HEK293 (cell line): ENCODE data around the gene MCRIP2.

Source experiments
- BCL11B ChIP-seq: fragments of 450-650 bp; formaldehyde crosslinking; IDR thresholded peaks from 2 replicates; pipeline ENCODE4 v1.5.1; 2016; ENCODE audit warnings: low read depth, missing biosample characterization, missing genetic modification characterization
- GFI1B ChIP-seq: fragments of 450-650 bp; formaldehyde crosslinking; IDR thresholded peaks from 2 replicates; pipeline ENCODE4 v1.5.1; 2016; ENCODE audit warnings: missing biosample characterization, missing genetic modification characterization
- HOXD13 ChIP-seq: sonication (generic); formaldehyde crosslinking; IDR thresholded peaks from 2 replicates; pipeline ENCODE4 v1.8.0; 2022; ENCODE audit warnings: missing genetic modification reagents, borderline replicate concordance
- IKZF3 ChIP-seq: fragments of 450-650 bp; IDR thresholded peaks from 2 replicates; pipeline ENCODE4 v1.5.0; 2018; ENCODE audit warnings: missing biosample characterization, mild to moderate bottlenecking, missing genetic modification characterization, moderate library complexity
- KLF10 ChIP-seq: fragments of 450-650 bp; IDR thresholded peaks from 2 replicates; pipeline ENCODE4 v1.5.1; 2018; ENCODE audit warnings: missing biosample characterization, mild to moderate bottlenecking, missing genetic modification characterization
- KLF17 ChIP-seq: fragments of 450-650 bp; formaldehyde crosslinking; IDR thresholded peaks from 2 replicates; pipeline ENCODE4 v1.5.1; 2016; ENCODE audit warnings: missing biosample characterization, missing genetic modification characterization
- KLF7 ChIP-seq: fragments of 450-650 bp; formaldehyde crosslinking; IDR thresholded peaks from 2 replicates; pipeline ENCODE4 v1.5.1; 2016; ENCODE audit warnings: missing biosample characterization, missing genetic modification characterization, borderline replicate concordance
- PBX3 ChIP-seq: sonication (generic); formaldehyde crosslinking; IDR thresholded peaks from 2 replicates; pipeline ENCODE4 v1.8.1; 2022; ENCODE audit warnings: mild to moderate bottlenecking, moderate library complexity, missing genetic modification reagents
- SP3 ChIP-seq: fragments of 450-650 bp; formaldehyde crosslinking; IDR thresholded peaks from 2 replicates; pipeline ENCODE4 v1.5.1; 2016; ENCODE audit warnings: missing biosample characterization, missing genetic modification characterization
- YY1 ChIP-seq: fragments of 450-650 bp; formaldehyde crosslinking; IDR thresholded peaks from 2 replicates; pipeline ENCODE4 v1.5.1; 2018; ENCODE audit warnings: missing biosample characterization, missing genetic modification characterization
- YY2 ChIP-seq: fragments of 450-650 bp; formaldehyde crosslinking; IDR thresholded peaks from 2 replicates; pipeline ENCODE4 v1.5.1; 2016; ENCODE audit warnings: missing biosample characterization, missing genetic modification characterization
- ZEB2 ChIP-seq: fragments of 450-650 bp; formaldehyde crosslinking; IDR thresholded peaks from 2 replicates; pipeline ENCODE4 v1.5.1; 2016; ENCODE audit warnings: missing biosample characterization, missing genetic modification characterization
- ZFP3 ChIP-seq: fragments of 450-650 bp; formaldehyde crosslinking; IDR thresholded peaks from 2 replicates; pipeline ENCODE4 v1.5.1; 2016; ENCODE audit warnings: low read depth, missing biosample characterization, missing genetic modification characterization
- ZFP37 ChIP-seq: fragments of 450-650 bp; formaldehyde crosslinking; IDR thresholded peaks from 2 replicates; pipeline ENCODE4 v1.5.1; 2016; ENCODE audit warnings: missing biosample characterization, missing genetic modification characterization
- ZFP69B ChIP-seq: fragments of 450-650 bp; formaldehyde crosslinking; IDR thresholded peaks from 2 replicates; pipeline ENCODE4 v1.5.1; 2016; ENCODE audit warnings: missing biosample characterization, missing genetic modification characterization
- ZNF10 ChIP-seq: fragments of 450-650 bp; formaldehyde crosslinking; IDR thresholded peaks from 2 replicates; pipeline ENCODE4 v1.5.1; 2017; ENCODE audit warnings: missing biosample characterization, missing genetic modification characterization
- ZNF114 ChIP-seq: fragments of 450-650 bp; formaldehyde crosslinking; IDR thresholded peaks from 2 replicates; pipeline ENCODE4 v1.5.0; 2017; ENCODE audit warnings: missing biosample characterization, missing genetic modification characterization
- ZNF133 ChIP-seq: fragments of 450-650 bp; formaldehyde crosslinking; IDR thresholded peaks from 2 replicates; pipeline ENCODE4 v1.5.1; 2016; ENCODE audit warnings: missing biosample characterization, missing genetic modification characterization
- ZNF148 ChIP-seq: fragments of 450-650 bp; formaldehyde crosslinking; IDR thresholded peaks from 2 replicates; pipeline ENCODE4 v1.5.0; 2017; ENCODE audit warnings: missing biosample characterization, missing genetic modification characterization, borderline replicate concordance
- ZNF175 ChIP-seq: fragments of 450-650 bp; formaldehyde crosslinking; IDR thresholded peaks from 2 replicates; pipeline ENCODE4 v1.5.1; 2016; ENCODE audit warnings: missing biosample characterization, missing genetic modification characterization
- ZNF239 ChIP-seq: fragments of 450-650 bp; formaldehyde crosslinking; IDR thresholded peaks from 2 replicates; pipeline ENCODE4 v1.5.1; 2016; ENCODE audit warnings: missing biosample characterization, missing genetic modification characterization
- ZNF266 ChIP-seq: fragments of 450-650 bp; formaldehyde crosslinking; IDR thresholded peaks from 2 replicates; pipeline ENCODE4 v1.5.1; 2016; ENCODE audit warnings: missing biosample characterization, missing genetic modification characterization, low read depth
- ZNF335 ChIP-seq: fragments of 450-650 bp; formaldehyde crosslinking; conservative IDR thresholded peaks from 2 replicates; pipeline ENCODE4 v1.5.1; 2016; ENCODE audit warnings: missing biosample characterization, missing genetic modification characterization
- ZNF341 ChIP-seq: fragments of 450-650 bp; formaldehyde crosslinking; IDR thresholded peaks from 2 replicates; pipeline ENCODE4; 2016; ENCODE audit warnings: low read depth, missing biosample characterization, missing genetic modification characterization
- ZNF521 ChIP-seq: fragments of 450-650 bp; formaldehyde crosslinking; IDR thresholded peaks from 2 replicates; pipeline ENCODE4 v1.5.1; 2017; ENCODE audit warnings: missing biosample characterization, mild to moderate bottlenecking, missing genetic modification characterization
- ZNF555 ChIP-seq: fragments of 450-650 bp; formaldehyde crosslinking; conservative IDR thresholded peaks from 2 replicates; pipeline ENCODE4 v1.5.1; 2017; ENCODE audit warnings: missing biosample characterization, mild to moderate bottlenecking, missing genetic modification characterization, inconsistent platforms
- ZNF580 ChIP-seq: fragments of 450-650 bp; formaldehyde crosslinking; IDR thresholded peaks from 2 replicates; pipeline ENCODE4 v1.5.1; 2016; ENCODE audit warnings: missing biosample characterization, missing genetic modification characterization
- ZNF664 ChIP-seq: fragments of 450-650 bp; formaldehyde crosslinking; IDR thresholded peaks from 2 replicates; pipeline ENCODE4 v1.5.1; 2016; ENCODE audit warnings: missing biosample characterization, missing genetic modification characterization
- ZNF747 ChIP-seq: fragments of 450-650 bp; formaldehyde crosslinking; IDR thresholded peaks from 2 replicates; pipeline ENCODE4 v1.5.1; 2016; ENCODE audit warnings: missing biosample characterization, missing genetic modification characterization
- ZSCAN18 ChIP-seq: fragments of 450-650 bp; formaldehyde crosslinking; IDR thresholded peaks from 2 replicates; pipeline ENCODE4 v1.5.1; 2016; ENCODE audit warnings: missing biosample characterization, missing genetic modification characterization
- TF ChIP-seq, protein P1 (sequence below): fragments of 450-650 bp; formaldehyde crosslinking; IDR thresholded peaks from 2 replicates; pipeline ENCODE4 v1.5.1; 2016; ENCODE audit warnings: missing biosample characterization, missing genetic modification characterization
- TF ChIP-seq, protein P2 (sequence below): fragments of 450-650 bp; formaldehyde crosslinking; IDR thresholded peaks from 2 replicates; pipeline ENCODE4 v1.5.1; 2016; ENCODE audit warnings: missing biosample characterization, missing genetic modification characterization

Gene MCRIP2

DNA sequence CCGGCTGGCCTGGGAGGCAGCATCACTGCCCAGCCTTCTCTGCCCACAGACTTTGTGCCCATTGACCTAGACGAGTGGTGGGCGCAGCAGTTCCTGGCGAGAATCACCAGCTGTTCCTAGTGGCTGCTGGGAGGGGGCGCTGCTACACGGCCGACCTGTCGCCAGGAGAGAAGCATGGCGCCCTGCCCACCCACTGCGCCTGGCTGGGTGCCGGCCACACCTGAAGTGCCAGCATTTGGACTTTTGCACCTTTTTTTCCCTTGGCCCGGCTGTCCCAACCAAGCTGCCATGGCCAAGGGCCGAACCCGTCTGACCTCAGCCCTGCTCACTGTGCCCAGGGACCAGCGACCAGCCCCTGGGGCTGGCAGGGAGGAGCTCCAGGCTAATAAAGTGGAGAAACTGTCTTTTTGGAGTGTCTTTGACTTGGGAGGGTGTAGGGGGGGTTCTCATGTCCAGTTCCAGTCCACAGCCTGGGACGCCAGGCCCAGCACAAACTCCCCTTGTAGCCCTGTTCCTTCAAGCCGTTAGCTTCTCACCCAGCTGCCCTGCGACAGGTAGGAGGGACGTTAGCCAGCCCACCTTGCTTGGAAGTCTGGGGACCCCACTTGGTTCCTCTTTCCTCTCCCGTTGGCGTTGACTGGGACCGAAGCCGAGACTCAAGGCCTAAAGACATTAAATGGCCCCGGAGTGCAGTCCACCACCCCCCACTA, 6.6 kb downstream of the MCRIP2 start (continued):
- no peak for TF ChIP-seq PBX3 (CRISPR knock-in tag)
- TF ChIP-seq ZNF341 (tag by site-specific recombination), result peak; percentile 74
- TF ChIP-seq YY2 (tag by site-specific recombination), result peak; percentile 74; the same call in 1 of the 2 replicates
- no peak for TF ChIP-seq ZNF580 (tag by site-specific recombination)
- TF ChIP-seq HOXD13 (CRISPR knock-in tag), result no peak
- TF ChIP-seq, protein P1, sequence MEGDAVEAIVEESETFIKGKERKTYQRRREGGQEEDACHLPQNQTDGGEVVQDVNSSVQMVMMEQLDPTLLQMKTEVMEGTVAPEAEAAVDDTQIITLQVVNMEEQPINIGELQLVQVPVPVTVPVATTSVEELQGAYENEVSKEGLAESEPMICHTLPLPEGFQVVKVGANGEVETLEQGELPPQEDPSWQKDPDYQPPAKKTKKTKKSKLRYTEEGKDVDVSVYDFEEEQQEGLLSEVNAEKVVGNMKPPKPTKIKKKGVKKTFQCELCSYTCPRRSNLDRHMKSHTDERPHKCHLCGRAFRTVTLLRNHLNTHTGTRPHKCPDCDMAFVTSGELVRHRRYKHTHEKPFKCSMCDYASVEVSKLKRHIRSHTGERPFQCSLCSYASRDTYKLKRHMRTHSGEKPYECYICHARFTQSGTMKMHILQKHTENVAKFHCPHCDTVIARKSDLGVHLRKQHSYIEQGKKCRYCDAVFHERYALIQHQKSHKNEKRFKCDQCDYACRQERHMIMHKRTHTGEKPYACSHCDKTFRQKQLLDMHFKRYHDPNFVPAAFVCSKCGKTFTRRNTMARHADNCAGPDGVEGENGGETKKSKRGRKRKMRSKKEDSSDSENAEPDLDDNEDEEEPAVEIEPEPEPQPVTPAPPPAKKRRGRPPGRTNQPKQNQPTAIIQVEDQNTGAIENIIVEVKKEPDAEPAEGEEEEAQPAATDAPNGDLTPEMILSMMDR (tag by site-specific recombination), result peak; percentile 94
- peak; percentile 59 for TF ChIP-seq KLF17 (tag by site-specific recombination)
- TF ChIP-seq KLF7 (tag by site-specific recombination), result peak; percentile 72
- no peak for TF ChIP-seq ZSCAN18 (tag by site-specific recombination)
- TF ChIP-seq SP3 (tag by site-specific recombination), result no peak; the same call in 1 of the 2 replicates
- no peak for TF ChIP-seq ZNF664 (tag by site-specific recombination)
- TF ChIP-seq ZNF239 (tag by site-specific recombination), result no peak
- TF ChIP-seq YY1, result peak; percentile 69
- TF ChIP-seq ZNF266, result no peak
- TF ChIP-seq ZNF133, result no peak
- no peak for TF ChIP-seq ZNF175 (tag by site-specific recombination)
- no peak for TF ChIP-seq ZNF114
- no peak for TF ChIP-seq ZNF10 (tag by site-specific recombination)
- no peak for TF ChIP-seq ZNF335 (tag by site-specific recombination)
- TF ChIP-seq ZEB2 (tag by site-specific recombination), result peak; percentile 93
- TF ChIP-seq GFI1B (tag by site-specific recombination), result no peak
- no peak for TF ChIP-seq ZFP37 (tag by site-specific recombination)
- TF ChIP-seq IKZF3 (tag by site-specific recombination), result peak; percentile 30; the same call in 1 of the 2 replicates
- peak; percentile 89 for TF ChIP-seq BCL11B (tag by site-specific recombination)
- TF ChIP-seq ZNF555, result no peak
- TF ChIP-seq ZNF521 (tag by site-specific recombination), result no peak
- no peak for TF ChIP-seq ZNF148 (tag by site-specific recombination)
- TF ChIP-seq, protein P2, sequence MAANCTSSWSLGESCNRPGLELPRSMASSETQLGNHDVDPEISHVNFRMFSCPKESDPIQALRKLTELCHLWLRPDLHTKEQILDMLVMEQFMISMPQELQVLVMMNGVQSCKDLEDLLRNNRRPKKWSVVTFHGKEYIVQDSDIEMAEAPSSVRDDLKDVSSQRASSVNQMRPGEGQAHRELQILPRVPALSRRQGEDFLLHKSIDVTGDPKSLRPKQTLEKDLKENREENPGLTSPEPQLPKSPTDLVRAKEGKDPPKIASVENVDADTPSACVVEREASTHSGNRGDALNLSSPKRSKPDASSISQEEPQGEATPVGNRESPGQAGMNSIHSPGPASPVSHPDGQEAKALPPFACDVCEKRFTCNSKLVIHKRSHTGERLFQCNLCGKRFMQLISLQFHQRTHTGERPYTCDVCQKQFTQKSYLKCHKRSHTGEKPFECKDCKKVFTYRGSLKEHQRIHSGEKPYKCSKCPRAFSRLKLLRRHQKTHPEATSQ (tag by site-specific recombination), result 0 out of 2 replicates have a peak, but pooled peaks have one; percentile 35
- no peak for TF ChIP-seq ZNF747
- TF ChIP-seq ZFP69B (tag by site-specific recombination), result no peak
- TF ChIP-seq ZFP3 (tag by site-specific recombination), result no peak
- TF ChIP-seq KLF10 (tag by site-specific recombination), result peak; percentile 36; the same call in 1 of the 2 replicates
